HL-60 (cell line): ENCODE measurements around the gene KCNT2.

Experiments used
- GABPA ChIP-seq: IDR thresholded peaks from 2 replicates; pipeline ENCODE4 v1.6.1; 2012; ENCODE audit warnings: low read depth
- POLR2AphosphoS5 ChIP-seq: IDR thresholded peaks from 2 replicates; pipeline ENCODE4 v1.6.1; 2012; ENCODE audit warnings: low read depth
- TF ChIP-seq, protein P1 (sequence below): IDR thresholded peaks from one replicate; pipeline ENCODE4 v1.5.1; 2011; ENCODE audit warnings: low read length, control low read depth, inconsistent platforms; ENCODE audit not compliant: insufficient read depth
- TF ChIP-seq, protein P2 (sequence below): IDR thresholded peaks from 2 replicates; pipeline ENCODE4 v1.6.1; 2012; ENCODE audit warnings: low read depth; ENCODE audit not compliant: insufficient replicate concordance

DNA sequence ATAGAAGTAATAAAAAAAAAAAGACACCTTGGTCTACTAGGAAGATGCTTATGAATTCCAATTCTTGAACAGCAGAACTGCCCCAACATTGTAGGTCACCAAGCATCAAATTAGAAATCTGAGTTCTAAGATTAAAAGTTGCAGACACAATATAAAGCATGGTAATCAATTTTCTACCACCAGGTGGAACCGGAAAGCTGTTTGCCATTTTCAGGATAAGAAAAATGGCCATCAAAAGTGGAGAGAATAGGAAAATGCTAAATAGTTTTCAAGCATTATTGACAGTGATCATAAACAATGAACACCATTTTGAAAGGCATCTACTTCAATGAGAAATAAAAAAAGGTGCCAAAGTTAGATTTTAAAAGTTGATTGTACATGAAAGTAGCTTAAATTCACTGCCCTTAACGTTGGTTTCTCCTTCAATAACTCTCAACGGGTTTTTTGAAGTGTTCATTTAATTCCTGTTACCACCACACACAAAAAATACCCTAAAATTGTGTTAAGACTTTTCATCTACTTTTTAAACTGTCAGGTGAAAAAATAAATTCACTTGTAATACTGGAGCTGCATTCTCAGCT lies 252.9 kb downstream of the KCNT2 start:
- TF ChIP-seq, protein P1, sequence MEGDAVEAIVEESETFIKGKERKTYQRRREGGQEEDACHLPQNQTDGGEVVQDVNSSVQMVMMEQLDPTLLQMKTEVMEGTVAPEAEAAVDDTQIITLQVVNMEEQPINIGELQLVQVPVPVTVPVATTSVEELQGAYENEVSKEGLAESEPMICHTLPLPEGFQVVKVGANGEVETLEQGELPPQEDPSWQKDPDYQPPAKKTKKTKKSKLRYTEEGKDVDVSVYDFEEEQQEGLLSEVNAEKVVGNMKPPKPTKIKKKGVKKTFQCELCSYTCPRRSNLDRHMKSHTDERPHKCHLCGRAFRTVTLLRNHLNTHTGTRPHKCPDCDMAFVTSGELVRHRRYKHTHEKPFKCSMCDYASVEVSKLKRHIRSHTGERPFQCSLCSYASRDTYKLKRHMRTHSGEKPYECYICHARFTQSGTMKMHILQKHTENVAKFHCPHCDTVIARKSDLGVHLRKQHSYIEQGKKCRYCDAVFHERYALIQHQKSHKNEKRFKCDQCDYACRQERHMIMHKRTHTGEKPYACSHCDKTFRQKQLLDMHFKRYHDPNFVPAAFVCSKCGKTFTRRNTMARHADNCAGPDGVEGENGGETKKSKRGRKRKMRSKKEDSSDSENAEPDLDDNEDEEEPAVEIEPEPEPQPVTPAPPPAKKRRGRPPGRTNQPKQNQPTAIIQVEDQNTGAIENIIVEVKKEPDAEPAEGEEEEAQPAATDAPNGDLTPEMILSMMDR = no peak
- TF ChIP-seq POLR2AphosphoS5 = no peak
- TF ChIP-seq, protein P2, sequence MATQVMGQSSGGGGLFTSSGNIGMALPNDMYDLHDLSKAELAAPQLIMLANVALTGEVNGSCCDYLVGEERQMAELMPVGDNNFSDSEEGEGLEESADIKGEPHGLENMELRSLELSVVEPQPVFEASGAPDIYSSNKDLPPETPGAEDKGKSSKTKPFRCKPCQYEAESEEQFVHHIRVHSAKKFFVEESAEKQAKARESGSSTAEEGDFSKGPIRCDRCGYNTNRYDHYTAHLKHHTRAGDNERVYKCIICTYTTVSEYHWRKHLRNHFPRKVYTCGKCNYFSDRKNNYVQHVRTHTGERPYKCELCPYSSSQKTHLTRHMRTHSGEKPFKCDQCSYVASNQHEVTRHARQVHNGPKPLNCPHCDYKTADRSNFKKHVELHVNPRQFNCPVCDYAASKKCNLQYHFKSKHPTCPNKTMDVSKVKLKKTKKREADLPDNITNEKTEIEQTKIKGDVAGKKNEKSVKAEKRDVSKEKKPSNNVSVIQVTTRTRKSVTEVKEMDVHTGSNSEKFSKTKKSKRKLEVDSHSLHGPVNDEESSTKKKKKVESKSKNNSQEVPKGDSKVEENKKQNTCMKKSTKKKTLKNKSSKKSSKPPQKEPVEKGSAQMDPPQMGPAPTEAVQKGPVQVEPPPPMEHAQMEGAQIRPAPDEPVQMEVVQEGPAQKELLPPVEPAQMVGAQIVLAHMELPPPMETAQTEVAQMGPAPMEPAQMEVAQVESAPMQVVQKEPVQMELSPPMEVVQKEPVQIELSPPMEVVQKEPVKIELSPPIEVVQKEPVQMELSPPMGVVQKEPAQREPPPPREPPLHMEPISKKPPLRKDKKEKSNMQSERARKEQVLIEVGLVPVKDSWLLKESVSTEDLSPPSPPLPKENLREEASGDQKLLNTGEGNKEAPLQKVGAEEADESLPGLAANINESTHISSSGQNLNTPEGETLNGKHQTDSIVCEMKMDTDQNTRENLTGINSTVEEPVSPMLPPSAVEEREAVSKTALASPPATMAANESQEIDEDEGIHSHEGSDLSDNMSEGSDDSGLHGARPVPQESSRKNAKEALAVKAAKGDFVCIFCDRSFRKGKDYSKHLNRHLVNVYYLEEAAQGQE = no peak
- no peak for TF ChIP-seq GABPA
